Rectal smooth muscle tissue (tissue), 1 donor: ENCODE measurements around the gene LARGE1.

ENCODE experiments used
- H3K27ac ChIP-seq: one replicate; pipeline ENCODE4 v1.7.0; 2013; ENCODE audit warnings: low read depth, low read length, inconsistent platforms
- H3K27me3 ChIP-seq: one replicate; pipeline ENCODE4 v1.7.0; 2013; ENCODE audit warnings: low read length; ENCODE audit not compliant: control insufficient read depth, insufficient read depth
- H3K36me3 ChIP-seq: one replicate; pipeline ENCODE4 v1.7.0; 2013; ENCODE audit warnings: low read length; ENCODE audit not compliant: control insufficient read depth, insufficient read depth
- H3K4me1 ChIP-seq: one replicate; pipeline ENCODE4 v1.7.0; 2013; ENCODE audit warnings: low read length; ENCODE audit not compliant: control insufficient read depth, insufficient read depth
- H3K4me3 ChIP-seq: one replicate; pipeline ENCODE4 v1.7.0; 2013; ENCODE audit warnings: low read length
- H3K9ac ChIP-seq: one replicate; pipeline ENCODE4 v1.7.0; 2013; ENCODE audit warnings: low read length

Gene LARGE1

DNA sequence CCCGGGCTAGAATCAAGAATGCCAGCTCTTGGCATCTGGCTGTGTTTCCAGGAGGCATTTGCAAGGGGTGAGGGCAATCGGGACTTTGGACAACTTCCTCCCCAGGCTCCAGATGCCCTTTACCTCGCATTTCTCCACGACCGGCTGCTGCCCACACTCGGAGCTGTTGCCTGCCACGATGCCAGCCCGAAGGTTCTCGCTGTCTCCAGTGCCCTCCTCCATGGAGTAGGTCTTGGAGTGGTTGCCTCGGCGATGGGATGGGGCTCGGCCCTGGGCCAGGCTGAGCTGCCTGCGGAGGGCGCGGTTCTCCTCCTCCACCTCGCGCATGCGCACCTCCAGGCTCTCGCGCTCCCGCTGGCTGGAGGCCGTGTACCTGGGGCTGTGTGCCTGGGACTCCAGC lies 270.0 kb downstream of the LARGE1 start:
- H3K9ac ChIP-seq, result no peak overlapping the region
- H3K4me1 ChIP-seq, result no peaks in the 10 kb centered on the region

GRCh38 chr22:33648478-33648877 lies 271.8 kb downstream of the LARGE1 start:
- Histone ChIP-seq H3K27ac (no peak overlapping the region), H3K4me1 (no peaks in the 10 kb centered on the region), H3K4me3 (no peak overlapping the region), H3K9ac (no peak overlapping the region), H3K36me3 (no peaks in the 10 kb centered on the region), H3K27me3 (no peaks in the 10 kb centered on the region)

More for the DNA sequence above, 270.0 kb downstream of the LARGE1 start:
- Histone ChIP-seq H3K4me3 (no peak overlapping the region), H3K36me3 (no peaks in the 10 kb centered on the region), H3K27me3 (no peaks in the 10 kb centered on the region), H3K27ac (no peak overlapping the region)

GRCh38 chr22:33640900-33641299 lies 279.4 kb downstream of the LARGE1 start:
- no peaks in the 10 kb centered on the region for H3K36me3 ChIP-seq
- no peaks in the 10 kb centered on the region for H3K4me1 ChIP-seq
- no peak overlapping the region for H3K9ac ChIP-seq
- no peak overlapping the region for H3K27ac ChIP-seq
- H3K4me3 ChIP-seq, result no peak overlapping the region
- H3K27me3 ChIP-seq, result no peaks in the 10 kb centered on the region

- Histone ChIP-seq H3K4me3 (no peak overlapping the region), H3K36me3 (no peaks in the 10 kb centered on the region)
Measured at GRCh38 chr22:33639588-33640254, 280.6 kb downstream of the LARGE1 start.

DNA sequence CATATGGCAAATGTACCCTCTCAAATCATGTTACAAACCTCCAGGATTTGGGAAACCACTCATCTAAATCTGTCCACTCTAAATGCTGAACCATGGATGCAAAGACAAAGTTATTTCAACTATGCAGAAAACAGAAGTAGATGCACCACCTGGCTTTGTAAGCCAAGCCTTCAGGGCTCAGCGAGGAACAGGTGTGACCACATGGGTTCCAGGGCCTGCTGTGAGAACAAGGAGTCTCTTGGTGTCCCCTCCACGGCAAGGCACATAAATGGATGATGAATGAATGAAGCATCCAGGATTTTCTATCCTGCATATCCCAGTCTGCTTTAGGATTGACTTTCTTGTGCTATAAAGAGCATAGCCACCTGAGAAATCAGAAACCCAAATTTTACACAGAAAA lies 284.5 kb downstream of the LARGE1 start:
- Histone ChIP-seq H3K27me3 (no peaks in the 10 kb centered on the region), H3K4me1 (no peaks in the 10 kb centered on the region), H3K9ac (no peak overlapping the region), H3K4me3 (no peak overlapping the region), H3K36me3 (no peaks in the 10 kb centered on the region), H3K27ac (no peak overlapping the region)

More at GRCh38 chr22:33639588-33640254, 280.6 kb downstream of the LARGE1 start:
- H3K9ac ChIP-seq, result no peak overlapping the region
- no peak overlapping the region for H3K27ac ChIP-seq
- H3K27me3 ChIP-seq, result no peaks in the 10 kb centered on the region
- no peaks in the 10 kb centered on the region for H3K4me1 ChIP-seq

DNA sequence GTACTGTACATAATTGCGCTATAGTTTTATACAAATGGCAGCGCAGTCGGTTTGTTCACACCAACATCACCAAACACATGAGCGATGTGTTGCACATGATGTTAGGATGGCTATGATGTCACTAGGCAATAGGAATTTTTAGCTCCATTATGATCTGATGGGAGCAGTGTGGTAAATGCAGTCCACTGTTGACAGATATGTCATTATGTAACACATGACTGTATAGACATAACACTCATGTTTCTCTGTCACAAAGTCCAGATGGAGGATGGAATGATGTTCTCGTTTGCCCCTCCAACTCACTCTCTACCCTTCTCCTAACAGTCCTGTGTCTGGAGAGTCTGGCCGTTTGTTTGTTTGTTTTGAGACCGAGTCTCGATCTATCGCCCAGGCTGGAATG lies 288.5 kb downstream of the LARGE1 start:
- Histone ChIP-seq H3K27ac (no peak overlapping the region), H3K4me3 (no peak overlapping the region), H3K4me1 (no peaks in the 10 kb centered on the region), H3K9ac (no peak overlapping the region), H3K36me3 (no peaks in the 10 kb centered on the region), H3K27me3 (no peaks in the 10 kb centered on the region)

- no peaks in the 10 kb centered on the region for H3K27me3 ChIP-seq
- no peaks in the 10 kb centered on the region for H3K4me1 ChIP-seq
- no peak overlapping the region for H3K4me3 ChIP-seq
- H3K36me3 ChIP-seq, result no peaks in the 10 kb centered on the region
- H3K27ac ChIP-seq, result no peak overlapping the region
- H3K9ac ChIP-seq, result no peak overlapping the region
Measured at GRCh38 chr22:33625959-33626358, 294.3 kb downstream of the LARGE1 start.

GRCh38 chr22:33620085-33620484 lies 300.2 kb downstream of the LARGE1 start:
- H3K27ac ChIP-seq, result no peak overlapping the region
- H3K27me3 ChIP-seq, result no peaks in the 10 kb centered on the region
- H3K4me1 ChIP-seq, result no peaks in the 10 kb centered on the region
- no peak overlapping the region for H3K9ac ChIP-seq
- H3K36me3 ChIP-seq, result no peaks in the 10 kb centered on the region
- H3K4me3 ChIP-seq, result no peak overlapping the region

DNA sequence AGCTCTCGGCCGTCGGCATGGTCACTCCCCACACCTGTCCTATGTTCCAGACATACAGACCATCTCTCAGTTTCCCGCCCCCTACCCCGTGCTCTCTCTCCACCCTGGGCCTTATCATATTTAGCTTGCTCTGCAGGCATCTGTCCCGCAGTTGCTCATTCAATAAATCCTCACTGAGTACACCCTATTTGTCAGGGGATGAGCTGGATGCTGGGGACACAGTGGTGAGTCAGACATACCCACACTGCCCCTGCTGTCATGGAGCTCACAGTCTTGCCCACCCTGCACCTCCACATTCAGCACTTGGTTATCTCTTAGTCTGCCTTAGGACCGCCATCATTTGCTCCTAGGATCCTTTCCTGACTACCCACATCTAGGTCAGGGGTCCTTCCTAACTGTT lies 313.8 kb downstream of the LARGE1 start:
- Histone ChIP-seq H3K9ac (no peak overlapping the region), H3K4me1 (no peaks in the 10 kb centered on the region), H3K27ac (no peak overlapping the region), H3K4me3 (no peak overlapping the region), H3K27me3 (no peaks in the 10 kb centered on the region), H3K36me3 (no peaks in the 10 kb centered on the region)

DNA sequence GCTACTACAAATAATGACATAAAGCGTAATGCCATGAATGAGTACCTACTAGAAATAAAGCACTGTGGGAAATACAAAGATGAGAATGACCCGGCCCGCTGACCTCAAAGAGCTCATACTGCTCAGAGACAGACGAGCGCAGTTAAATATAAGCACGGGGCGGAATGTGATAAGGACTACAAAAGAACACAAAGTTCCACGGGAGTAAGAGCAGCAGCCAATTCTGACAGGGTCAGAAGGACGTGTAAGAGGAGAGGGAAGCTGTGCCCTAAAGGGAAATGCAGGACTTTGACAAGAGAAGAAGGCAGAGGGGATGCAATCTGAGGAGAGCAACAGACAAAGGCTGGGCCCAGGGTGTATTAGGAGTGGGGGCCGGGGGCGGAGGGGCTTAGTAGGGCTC lies 314.6 kb downstream of the LARGE1 start:
- H3K4me3 ChIP-seq, result no peak overlapping the region
- no peak overlapping the region for H3K27ac ChIP-seq
- H3K4me1 ChIP-seq, result no peaks in the 10 kb centered on the region
- no peak overlapping the region for H3K9ac ChIP-seq
- no peaks in the 10 kb centered on the region for H3K36me3 ChIP-seq
- H3K27me3 ChIP-seq, result no peaks in the 10 kb centered on the region

DNA sequence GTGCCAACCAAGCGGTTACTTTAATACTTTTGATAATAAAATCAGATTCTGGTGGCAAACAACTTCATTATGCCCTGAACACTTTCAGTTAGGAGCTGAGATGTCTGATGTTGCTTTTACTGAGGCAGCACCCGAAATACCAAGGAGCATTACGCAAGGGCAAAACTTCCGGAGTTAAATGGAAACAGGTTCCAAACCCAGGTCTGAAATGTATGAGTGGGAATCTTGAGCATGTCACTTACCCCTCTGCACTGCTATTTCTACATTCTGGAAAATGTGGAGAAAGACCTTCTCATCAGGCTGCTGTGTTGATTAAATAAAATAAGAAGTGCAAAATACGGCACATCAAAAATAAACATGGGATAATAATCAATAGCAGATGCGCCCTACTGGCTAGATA lies 315.1 kb downstream of the LARGE1 start:
- no peaks in the 10 kb centered on the region for H3K36me3 ChIP-seq
- no peaks in the 10 kb centered on the region for H3K27me3 ChIP-seq
- no peaks in the 10 kb centered on the region for H3K4me1 ChIP-seq
- H3K9ac ChIP-seq, result no peak overlapping the region
- no peak overlapping the region for H3K4me3 ChIP-seq
- no peak overlapping the region for H3K27ac ChIP-seq

DNA sequence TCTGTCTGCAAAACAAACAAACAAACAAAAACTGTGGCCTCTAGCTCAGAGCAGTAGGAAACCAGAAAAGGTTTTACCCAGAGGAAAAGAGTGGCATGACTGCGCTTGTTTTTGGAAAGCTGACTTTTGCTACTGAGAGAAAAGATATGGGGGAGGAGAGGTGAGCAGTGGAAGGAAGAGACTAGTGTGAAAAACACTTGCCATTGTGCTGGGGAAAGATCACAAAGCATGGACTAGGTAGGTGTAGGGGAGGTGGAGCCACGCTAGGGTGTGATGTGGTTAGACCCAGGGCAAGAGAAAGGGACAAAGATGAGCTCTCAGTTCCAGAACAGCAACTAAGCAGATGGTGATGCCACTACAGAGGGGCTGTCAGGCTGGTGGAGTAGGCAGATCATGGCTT lies 319.2 kb downstream of the LARGE1 start:
- H3K36me3 ChIP-seq, result peaks cover 2% of the 10 kb centered on the region
- H3K27ac ChIP-seq, result no peak overlapping the region
- no peaks in the 10 kb centered on the region for H3K27me3 ChIP-seq
- H3K4me1 ChIP-seq, result no peaks in the 10 kb centered on the region
- H3K4me3 ChIP-seq, result no peak overlapping the region
- no peak overlapping the region for H3K9ac ChIP-seq

DNA sequence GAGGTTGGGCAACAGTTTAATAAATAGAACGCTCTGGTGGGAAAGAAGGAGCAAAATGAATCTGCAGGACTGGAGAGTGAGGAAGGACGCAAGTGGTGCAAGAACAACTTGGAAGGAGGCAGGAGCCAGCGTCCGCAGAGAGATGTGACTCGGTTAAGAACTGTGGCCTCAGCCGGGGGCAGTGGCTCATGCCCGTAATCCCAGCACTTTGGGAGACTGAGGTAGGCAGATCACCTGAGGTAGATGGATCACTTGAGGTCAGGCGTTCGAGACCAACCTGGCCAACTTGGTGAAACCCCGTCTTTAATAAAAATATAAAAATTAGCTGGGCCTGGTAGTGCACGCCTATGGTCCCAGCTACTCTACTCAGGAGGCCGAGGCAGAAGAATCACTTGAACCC lies 319.7 kb downstream of the LARGE1 start:
- Histone ChIP-seq H3K9ac (no peak overlapping the region), H3K27ac (no peak overlapping the region), H3K36me3 (peaks cover 2% of the 10 kb centered on the region), H3K4me1 (no peaks in the 10 kb centered on the region), H3K27me3 (no peaks in the 10 kb centered on the region), H3K4me3 (no peak overlapping the region)
